H9 (cell line): ENCODE measurements around the gene SLC25A34. TPM values are rescaled to one million over a fixed set of nuclear protein-coding genes. Genes with fewer than 3 reads are reported as not detected.

Experiments
- DNase-seq: peaks from one replicate; pipeline ENCODE4 v3.0.0-alpha.2; 2017
- H2AFZ ChIP-seq: one replicate; pipeline ENCODE4 v1.6.1; 2013; ENCODE audit warnings: mild to moderate bottlenecking, low read length, control low read depth, moderate library complexity
- H2AK5ac ChIP-seq: 2 replicates; pipeline ENCODE4 v1.6.1; 2013; ENCODE audit warnings: low read length, control low read depth, mixed read lengths; ENCODE audit not compliant: insufficient read length
- H2BK120ac ChIP-seq: one replicate; pipeline ENCODE4 v1.6.1; 2013; ENCODE audit warnings: low read depth, mild to moderate bottlenecking, low read length, control low read depth, inconsistent platforms; ENCODE audit not compliant: poor library complexity, severe bottlenecking
- H2BK12ac ChIP-seq: 2 replicates; pipeline ENCODE4 v1.6.1; 2013; ENCODE audit warnings: low read length, control low read depth, mixed read lengths, low read depth; ENCODE audit not compliant: insufficient read length
- H2BK15ac ChIP-seq: 2 replicates; pipeline ENCODE4 v1.6.1; 2013; ENCODE audit warnings: low read depth, low read length, control low read depth
- H2BK20ac ChIP-seq: one replicate; pipeline ENCODE4 v1.6.1; 2013; ENCODE audit warnings: low read depth, mild to moderate bottlenecking, low read length, control low read depth, inconsistent platforms; ENCODE audit not compliant: poor library complexity, severe bottlenecking
- H2BK5ac ChIP-seq: 2 replicates; pipeline ENCODE4 v1.6.1; 2013; ENCODE audit warnings: low read length, control low read depth, mixed read lengths; ENCODE audit not compliant: insufficient read length
- H3K14ac ChIP-seq: 2 replicates; pipeline ENCODE4 v1.6.1; 2013; ENCODE audit warnings: low read length, control low read depth; ENCODE audit not compliant: insufficient read depth
- H3K18ac ChIP-seq: 2 replicates; pipeline ENCODE4 v1.6.1; 2013; ENCODE audit warnings: low read depth, mild to moderate bottlenecking, mixed read lengths, low read length, control low read depth; ENCODE audit not compliant: insufficient read length
- H3K23ac ChIP-seq: 2 replicates; pipeline ENCODE4 v1.6.1; 2013; ENCODE audit warnings: low read length, control low read depth, mixed read lengths, low read depth; ENCODE audit not compliant: insufficient read length
- H3K23me2 ChIP-seq: 2 replicates; pipeline ENCODE4 v1.6.1; 2013; ENCODE audit warnings: low read depth, mild to moderate bottlenecking, mixed read lengths, low read length, control low read depth; ENCODE audit not compliant: insufficient read length, poor library complexity, severe bottlenecking
- H3K27ac ChIP-seq: 2 replicates; pipeline ENCODE4 v1.5.1; 2013; ENCODE audit warnings: low read length, control low read depth, mixed read lengths, low read depth; ENCODE audit not compliant: insufficient read length
- H3K27me3 ChIP-seq: 2 replicates; pipeline ENCODE4 v1.6.1; 2013; ENCODE audit warnings: low read length, control low read depth, inconsistent platforms; ENCODE audit not compliant: insufficient read depth
- H3K4ac ChIP-seq: 2 replicates; pipeline ENCODE4 v1.6.1; 2013; ENCODE audit warnings: low read depth, mild to moderate bottlenecking, control low read depth, inconsistent platforms, low read length, moderate library complexity
- H3K4me1 ChIP-seq: 2 replicates; pipeline ENCODE4 v1.6.1; 2013; ENCODE audit warnings: low read length, control low read depth, inconsistent platforms; ENCODE audit not compliant: insufficient read depth
- H3K4me2 ChIP-seq: 2 replicates; pipeline ENCODE4 v1.6.1; 2013; ENCODE audit warnings: low read length, control low read depth, mixed read lengths; ENCODE audit not compliant: insufficient read length, insufficient read depth
- H3K56ac ChIP-seq: 2 replicates; pipeline ENCODE4 v1.6.1; 2013; ENCODE audit warnings: low read depth, mild to moderate bottlenecking, mixed read lengths, low read length, control low read depth; ENCODE audit not compliant: insufficient read length
- H3K79me1 ChIP-seq: 2 replicates; pipeline ENCODE4 v1.6.1; 2013; ENCODE audit warnings: low read depth, mild to moderate bottlenecking, moderate library complexity, low read length, control low read depth, inconsistent platforms; ENCODE audit not compliant: insufficient read depth, poor library complexity, severe bottlenecking
- H3K79me2 ChIP-seq: 2 replicates; pipeline ENCODE4 v1.6.1; 2013; ENCODE audit warnings: low read length, control low read depth, inconsistent platforms; ENCODE audit not compliant: insufficient read depth
- H3K9ac ChIP-seq: 2 replicates; pipeline ENCODE4 v1.6.1; 2013; ENCODE audit warnings: low read length, control low read depth, mixed read lengths; ENCODE audit not compliant: insufficient read length; ENCODE audit errors: extremely low read depth
- H3K9me3 ChIP-seq: one replicate; pipeline ENCODE4 v1.6.1; 2013; ENCODE audit warnings: low read depth, low read length, inconsistent platforms; ENCODE audit not compliant: control insufficient read depth
- H3T11ph ChIP-seq: one replicate; pipeline ENCODE4 v1.6.1; 2013; ENCODE audit warnings: mild to moderate bottlenecking, low read length, control low read depth, inconsistent platforms
- H4K20me1 ChIP-seq: one replicate; pipeline ENCODE4 v1.6.1; 2013; ENCODE audit not compliant: control insufficient read depth, insufficient read length, insufficient read depth
- H4K5ac ChIP-seq: 2 replicates; pipeline ENCODE4 v1.6.1; 2013; ENCODE audit warnings: low read depth, mild to moderate bottlenecking, mixed read lengths, low read length, control low read depth; ENCODE audit not compliant: insufficient read length
- H4K8ac ChIP-seq: replicated peaks from 2 replicates; pipeline ENCODE4 v1.6.1; 2013; ENCODE audit warnings: low read length, control low read depth, mixed read lengths, low read depth; ENCODE audit not compliant: insufficient read length
- H4K91ac ChIP-seq: 2 replicates; pipeline ENCODE4 v1.6.1; 2013; ENCODE audit warnings: low read depth, mild to moderate bottlenecking, moderate library complexity, mixed read lengths, low read length, control low read depth; ENCODE audit not compliant: insufficient read length
- H3K27ac Mint-ChIP-seq, 3 experiments: 2 replicates in 2 of 3; 3 replicates in 1 of 3; pipeline ENCODE4 v1.8.0; 2020 to 2021; ENCODE audit warnings: mixed read lengths in 3 of 3, mild to moderate bottlenecking in 1 of 3, moderate library complexity in 1 of 3
- H3K27me3 Mint-ChIP-seq: 2 replicates; pipeline ENCODE4 v1.8.0; 2021; ENCODE audit warnings: low read depth, mild to moderate bottlenecking, moderate library complexity, mixed read lengths
- H3K36me3 Mint-ChIP-seq, 3 experiments: 2 replicates in 2 of 3; 3 replicates in 1 of 3; pipeline ENCODE4 v1.8.0; 2020 to 2021; ENCODE audit warnings: low read depth in 3 of 3, mixed read lengths in 3 of 3; ENCODE audit not compliant: insufficient read depth in 1 of 3
- H3K4me1 Mint-ChIP-seq, 2 experiments: 2 replicates each; pipeline ENCODE4 v1.8.0; 2020; ENCODE audit warnings: mixed read lengths in 2 of 2
- H3K4me3 Mint-ChIP-seq, 2 experiments: 2 replicates in 1 of 2; 3 replicates in 1 of 2; pipeline ENCODE4 v1.8.0; 2020 to 2021; ENCODE audit warnings: mild to moderate bottlenecking in 2 of 2, mixed read lengths in 2 of 2, moderate library complexity in 1 of 2
- H3K9me3 Mint-ChIP-seq, 2 experiments: 2 replicates in 1 of 2; 3 replicates in 1 of 2; pipeline ENCODE4 v1.8.0; 2020; ENCODE audit warnings: mild to moderate bottlenecking in 2 of 2, mixed read lengths in 2 of 2, moderate library complexity in 1 of 2
- WGBS: extraction: QIAGEN DNeasy Blood & Tissue Kit; methylation state at CpG from one replicate; pipeline ENCODE4 v1.1.7; 2013; ENCODE audit warnings: missing lambda C conversion rate, low lambda C conversion rate, mixed read lengths; ENCODE audit not compliant: insufficient read length; ENCODE audit errors: extremely low coverage; 5-methylcytosine and 5-hydroxymethylcytosine counted together
- total RNA-seq: library from RNA; stranded (reverse); gene quantifications from 2 replicates; pipeline ENCODE4 v1.2.1, GENCODE V29; 2021
- TF ChIP-seq, protein P1 (sequence below): fragments of 200-600 bp; sonication (generic); conservative IDR thresholded peaks from 3 replicates; pipeline ENCODE4 v1.8.0; 2021; ENCODE audit warnings: antibody characterized with exemption, mild to moderate bottlenecking

Gene SLC25A34
- total RNA-seq, 1 experiment from 2014 or later, result 1.5 TPM

DNA sequence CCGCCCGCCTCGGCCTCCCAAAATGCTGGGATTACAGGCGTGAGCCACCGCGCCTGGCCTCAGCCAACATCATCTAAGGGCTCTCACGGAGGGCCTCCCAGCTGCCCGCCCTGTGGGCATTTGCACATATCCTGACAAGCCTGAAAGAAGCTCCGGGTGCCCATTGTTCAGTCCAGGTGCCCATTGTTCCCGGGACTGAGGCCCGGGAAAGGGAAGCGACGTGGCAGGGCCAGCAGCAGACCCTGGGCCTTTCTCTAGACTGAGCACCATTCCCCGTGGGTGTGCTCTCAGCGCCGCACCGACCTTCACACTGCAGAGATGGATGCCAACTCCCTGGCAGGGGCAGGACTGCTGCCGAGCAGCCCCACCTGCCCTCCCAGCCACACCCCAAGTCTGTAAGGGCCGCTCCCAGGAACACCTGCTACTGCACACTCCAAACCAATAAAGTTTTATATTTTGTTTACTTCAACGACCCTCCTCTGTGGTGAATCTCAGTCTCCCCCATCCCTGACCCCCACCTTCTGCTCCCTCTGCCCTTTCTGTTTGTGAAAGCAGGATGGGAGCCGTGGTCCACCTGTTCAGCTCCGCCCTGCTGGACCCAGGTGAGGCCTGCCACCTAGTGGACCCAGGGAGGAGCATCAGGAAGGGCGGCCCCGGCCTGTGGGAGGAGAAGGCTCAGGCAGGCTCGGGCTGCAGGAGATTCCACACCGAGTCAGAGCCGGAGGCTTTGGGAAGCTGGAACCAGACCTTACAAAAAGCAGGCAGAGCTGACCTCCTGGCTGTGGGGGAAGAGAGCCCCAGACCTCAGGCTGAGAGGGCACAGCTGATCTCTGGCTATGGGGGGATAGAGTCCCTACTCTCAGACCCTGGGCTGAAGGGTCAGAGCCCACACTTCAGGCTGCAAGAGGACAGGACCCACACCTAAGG is 5.1 kb downstream of the SLC25A34 start:
- H2BK12ac ChIP-seq, result no peak overlapping the region
- H2AFZ ChIP-seq, result no peak overlapping the region
- no peak overlapping the region for H4K5ac ChIP-seq
- H3K27ac ChIP-seq, result no peak overlapping the region
- no peak overlapping the region for H2AK5ac ChIP-seq
- H3K4me2 ChIP-seq, result no peak overlapping the region
- H3K27me3 ChIP-seq, result no peaks in the 10 kb centered on the region
- peak overlapping the region in 2 of 3 experiments; percentile 49 to 84; a peak in 2 of 7 replicates for H3K27ac Mint-ChIP-seq
- no peak overlapping the region for H3K9ac ChIP-seq
- no peak overlapping the region for H2BK5ac ChIP-seq
- H3K4me1 ChIP-seq, result no peaks in the 10 kb centered on the region
- H3K79me2 ChIP-seq, result no peaks in the 10 kb centered on the region
- no peak overlapping the region for H4K91ac ChIP-seq
- no peak overlapping the region for H3K4ac ChIP-seq
- no CpG with 5 or more reads among the region's 27 CpGs for WGBS
- no peak overlapping the region for H2BK20ac ChIP-seq
- H3K9me3 Mint-ChIP-seq, result no peaks in the 10 kb centered on the region
- H4K20me1 ChIP-seq, result no peaks in the 10 kb centered on the region
- H3K4me1 Mint-ChIP-seq, result peaks cover 15 to 29% of the 10 kb centered on the region in 2 experiments
- H3K79me1 ChIP-seq, result no peaks in the 10 kb centered on the region
- H3K27me3 Mint-ChIP-seq, result peaks cover 2% of the 10 kb centered on the region
- H3K9me3 ChIP-seq, result no peaks in the 10 kb centered on the region
- TF ChIP-seq, protein P1, sequence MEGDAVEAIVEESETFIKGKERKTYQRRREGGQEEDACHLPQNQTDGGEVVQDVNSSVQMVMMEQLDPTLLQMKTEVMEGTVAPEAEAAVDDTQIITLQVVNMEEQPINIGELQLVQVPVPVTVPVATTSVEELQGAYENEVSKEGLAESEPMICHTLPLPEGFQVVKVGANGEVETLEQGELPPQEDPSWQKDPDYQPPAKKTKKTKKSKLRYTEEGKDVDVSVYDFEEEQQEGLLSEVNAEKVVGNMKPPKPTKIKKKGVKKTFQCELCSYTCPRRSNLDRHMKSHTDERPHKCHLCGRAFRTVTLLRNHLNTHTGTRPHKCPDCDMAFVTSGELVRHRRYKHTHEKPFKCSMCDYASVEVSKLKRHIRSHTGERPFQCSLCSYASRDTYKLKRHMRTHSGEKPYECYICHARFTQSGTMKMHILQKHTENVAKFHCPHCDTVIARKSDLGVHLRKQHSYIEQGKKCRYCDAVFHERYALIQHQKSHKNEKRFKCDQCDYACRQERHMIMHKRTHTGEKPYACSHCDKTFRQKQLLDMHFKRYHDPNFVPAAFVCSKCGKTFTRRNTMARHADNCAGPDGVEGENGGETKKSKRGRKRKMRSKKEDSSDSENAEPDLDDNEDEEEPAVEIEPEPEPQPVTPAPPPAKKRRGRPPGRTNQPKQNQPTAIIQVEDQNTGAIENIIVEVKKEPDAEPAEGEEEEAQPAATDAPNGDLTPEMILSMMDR, result peak; percentile 95
- no peak overlapping the region for H2BK15ac ChIP-seq
- H3K56ac ChIP-seq, result no peak overlapping the region
- no peaks in the 10 kb centered on the region for H3K23me2 ChIP-seq
- H4K8ac ChIP-seq, result no peak overlapping the region
- no peak overlapping the region for H3K18ac ChIP-seq
- H2BK120ac ChIP-seq, result no peak overlapping the region
- DNase-seq, result peak; percentile 92
- peak overlapping the region in 1 of 2 experiments; percentile 48; a peak in 3 of 5 replicates for H3K4me3 Mint-ChIP-seq
- H3T11ph ChIP-seq, result no peak overlapping the region
- H3K23ac ChIP-seq, result no peak overlapping the region
- no peak overlapping the region for H3K14ac ChIP-seq
- no peaks in the 10 kb centered on the region for H3K36me3 Mint-ChIP-seq
